Brain microvascular endothelial cell (primary cell): ENCODE measurements around the gene KYAT1.

Experiments
- DNase-seq: peaks from one replicate; pipeline ENCODE4 v3.0.0-alpha.2; 2020
- H3K27ac ChIP-seq: fragments of 250-450 bp; sonication (Bioruptor Pico); 2 replicates; pipeline ENCODE4 v1.5.1; 2020; ENCODE audit warnings: mild to moderate bottlenecking, moderate library complexity
- H3K27me3 ChIP-seq: fragments of 250-450 bp; sonication (Bioruptor Pico); replicated peaks from 2 replicates; pipeline ENCODE4 v1.5.1; 2020; ENCODE audit warnings: mild to moderate bottlenecking
- H3K36me3 ChIP-seq: fragments of 250-450 bp; sonication (Bioruptor Pico); replicated peaks from 2 replicates; pipeline ENCODE4 v1.5.1; 2020; ENCODE audit warnings: mild to moderate bottlenecking
- H3K4me3 ChIP-seq: 2 replicates; pipeline ENCODE4 v1.5.1; 2011; ENCODE audit warnings: low read depth, mild to moderate bottlenecking, control low read depth, low read length, moderate library complexity
- CTCF ChIP-seq: IDR thresholded peaks from 2 replicates; pipeline ENCODE4 v1.5.1; 2011; ENCODE audit warnings: low read depth, mild to moderate bottlenecking, moderate library complexity, low read length, control low read depth, inconsistent platforms; ENCODE audit errors: missing control alignments
- in situ Hi-C: cut with HindIII; loops from 2 replicates; pipeline ENCODE4 v1.10.0; 2017; ENCODE audit warnings: low sequenced_read_pairs, low pct_ligation_motif_present

Gene KYAT1

GRCh38 chr9:128893354-128893753 is 11.6 kb upstream of the KYAT1 start:
- no peak for TF ChIP-seq CTCF
- Histone ChIP-seq H3K36me3 (peaks cover 45% of the 10 kb centered on the region), H3K27ac (no peak overlapping the region), H3K4me3 (no peak overlapping the region), H3K27me3 (no peaks in the 10 kb centered on the region)
- in situ Hi-C loops: no loop called here
- no peak for DNase-seq

- no peaks in the 10 kb centered on the region for H3K27me3 ChIP-seq
- DNase-seq: peak; percentile 72
These were observed 10.6 kb upstream of the KYAT1 start for GRCh38 chr9:128892221-128892921.

GRCh38 chr9:128891321-128892220 is 9.8 kb upstream of the KYAT1 start:
- H3K27ac ChIP-seq: no peak overlapping the region

More at GRCh38 chr9:128892221-128892921, 10.6 kb upstream of the KYAT1 start:
- no peak for TF ChIP-seq CTCF
- Histone ChIP-seq H3K27ac (peak overlapping the region; percentile 50), H3K4me3 (no peak overlapping the region), H3K36me3 (peaks cover 43% of the 10 kb centered on the region)
- in situ Hi-C loops: no loop called here

GRCh38 chr9:128887914-128888350 is 6.2 kb upstream of the KYAT1 start:
- TF ChIP-seq CTCF: no peak
- in situ Hi-C loops: no loop called here
- Histone ChIP-seq H3K36me3 (peaks cover 39% of the 10 kb centered on the region), H3K27ac (no peak overlapping the region), H3K4me3 (no peak overlapping the region), H3K27me3 (no peaks in the 10 kb centered on the region)
- no peak for DNase-seq

More at GRCh38 chr9:128891321-128892220, 9.8 kb upstream of the KYAT1 start:
- in situ Hi-C loops: no loop called here
- Histone ChIP-seq H3K4me3 (no peak overlapping the region), H3K36me3 (peaks cover 42% of the 10 kb centered on the region), H3K27me3 (no peaks in the 10 kb centered on the region)
- TF ChIP-seq CTCF: no peak
- no peak for DNase-seq

GRCh38 chr9:128887049-128887448 is 5.3 kb upstream of the KYAT1 start:
- no peak for DNase-seq
- Histone ChIP-seq H3K4me3 (no peak overlapping the region), H3K36me3 (peaks cover 35% of the 10 kb centered on the region), H3K27ac (no peak overlapping the region), H3K27me3 (no peaks in the 10 kb centered on the region)
- TF ChIP-seq CTCF: no peak
- in situ Hi-C loops: no loop called here
